ENCODE results near the gene SSBP3.

SSBP3 gene

GRCh38 chr1:54178296-54179070, 227.7 kb downstream of the SSBP3 start:
- no peaks in the 10 kb centered on the region for H3K4me1 ChIP-seq (ENCODE audit: low read length)
- no peak overlapping the region for H3K4me3 ChIP-seq (ENCODE audit: low read length)
- no peaks in the 10 kb centered on the region for H4K20me1 ChIP-seq (ENCODE audit: insufficient read depth, low read length)
- H3K9ac ChIP-seq (ENCODE audit: low read length), result no peak overlapping the region
- H3K79me2 ChIP-seq (ENCODE audit: low read length), result no peaks in the 10 kb centered on the region
- H3K4me2 ChIP-seq (ENCODE audit: low read length), result no peak overlapping the region
- H3K36me3 ChIP-seq (replicated peaks; ENCODE audit: low read depth, low read length), result no peaks in the 10 kb centered on the region
- TF ChIP-seq, protein P1, sequence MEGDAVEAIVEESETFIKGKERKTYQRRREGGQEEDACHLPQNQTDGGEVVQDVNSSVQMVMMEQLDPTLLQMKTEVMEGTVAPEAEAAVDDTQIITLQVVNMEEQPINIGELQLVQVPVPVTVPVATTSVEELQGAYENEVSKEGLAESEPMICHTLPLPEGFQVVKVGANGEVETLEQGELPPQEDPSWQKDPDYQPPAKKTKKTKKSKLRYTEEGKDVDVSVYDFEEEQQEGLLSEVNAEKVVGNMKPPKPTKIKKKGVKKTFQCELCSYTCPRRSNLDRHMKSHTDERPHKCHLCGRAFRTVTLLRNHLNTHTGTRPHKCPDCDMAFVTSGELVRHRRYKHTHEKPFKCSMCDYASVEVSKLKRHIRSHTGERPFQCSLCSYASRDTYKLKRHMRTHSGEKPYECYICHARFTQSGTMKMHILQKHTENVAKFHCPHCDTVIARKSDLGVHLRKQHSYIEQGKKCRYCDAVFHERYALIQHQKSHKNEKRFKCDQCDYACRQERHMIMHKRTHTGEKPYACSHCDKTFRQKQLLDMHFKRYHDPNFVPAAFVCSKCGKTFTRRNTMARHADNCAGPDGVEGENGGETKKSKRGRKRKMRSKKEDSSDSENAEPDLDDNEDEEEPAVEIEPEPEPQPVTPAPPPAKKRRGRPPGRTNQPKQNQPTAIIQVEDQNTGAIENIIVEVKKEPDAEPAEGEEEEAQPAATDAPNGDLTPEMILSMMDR (IDR thresholded peaks at IDR 0.05; ENCODE audit: low read depth, low read length), result no peak
- no peak for TF ChIP-seq EZH2phosphoT487 (IDR thresholded peaks at IDR 0.05; ENCODE audit: low read depth)
- no peak overlapping the region for H2AFZ ChIP-seq (ENCODE audit: low read depth, low read length)
- no peaks in the 10 kb centered on the region for H3K9me3 ChIP-seq (ENCODE audit: insufficient read depth, low read length)
- no peaks in the 10 kb centered on the region for H3K27me3 ChIP-seq (ENCODE audit: low read depth, low read length)
- H3K27ac ChIP-seq (ENCODE audit: low read length), result no peak overlapping the region

GRCh38 chr1:54177726-54178125, 228.5 kb downstream of the SSBP3 start:
- no peak overlapping the region for H3K4me3 ChIP-seq (ENCODE audit: low read length)
- no peaks in the 10 kb centered on the region for H3K36me3 ChIP-seq (replicated peaks; ENCODE audit: low read depth, low read length)
- no peaks in the 10 kb centered on the region for H3K9me3 ChIP-seq (ENCODE audit: insufficient read depth, low read length)
- no peak overlapping the region for H3K27ac ChIP-seq (ENCODE audit: low read length)
- no peaks in the 10 kb centered on the region for H3K79me2 ChIP-seq (ENCODE audit: low read length)
- H3K27me3 ChIP-seq (ENCODE audit: low read depth, low read length), result no peaks in the 10 kb centered on the region
- H3K9ac ChIP-seq (ENCODE audit: low read length), result no peak overlapping the region
- H3K4me1 ChIP-seq (ENCODE audit: low read length), result no peaks in the 10 kb centered on the region
- H2AFZ ChIP-seq (ENCODE audit: low read depth, low read length), result no peak overlapping the region
- H4K20me1 ChIP-seq (ENCODE audit: insufficient read depth, low read length), result no peaks in the 10 kb centered on the region
- H3K4me2 ChIP-seq (ENCODE audit: low read length), result no peak overlapping the region
- no peak for TF ChIP-seq EZH2phosphoT487 (IDR thresholded peaks at IDR 0.05; ENCODE audit: low read depth)
- TF ChIP-seq, protein P1 (IDR thresholded peaks at IDR 0.05; ENCODE audit: low read depth, low read length), result no peak

DNA sequence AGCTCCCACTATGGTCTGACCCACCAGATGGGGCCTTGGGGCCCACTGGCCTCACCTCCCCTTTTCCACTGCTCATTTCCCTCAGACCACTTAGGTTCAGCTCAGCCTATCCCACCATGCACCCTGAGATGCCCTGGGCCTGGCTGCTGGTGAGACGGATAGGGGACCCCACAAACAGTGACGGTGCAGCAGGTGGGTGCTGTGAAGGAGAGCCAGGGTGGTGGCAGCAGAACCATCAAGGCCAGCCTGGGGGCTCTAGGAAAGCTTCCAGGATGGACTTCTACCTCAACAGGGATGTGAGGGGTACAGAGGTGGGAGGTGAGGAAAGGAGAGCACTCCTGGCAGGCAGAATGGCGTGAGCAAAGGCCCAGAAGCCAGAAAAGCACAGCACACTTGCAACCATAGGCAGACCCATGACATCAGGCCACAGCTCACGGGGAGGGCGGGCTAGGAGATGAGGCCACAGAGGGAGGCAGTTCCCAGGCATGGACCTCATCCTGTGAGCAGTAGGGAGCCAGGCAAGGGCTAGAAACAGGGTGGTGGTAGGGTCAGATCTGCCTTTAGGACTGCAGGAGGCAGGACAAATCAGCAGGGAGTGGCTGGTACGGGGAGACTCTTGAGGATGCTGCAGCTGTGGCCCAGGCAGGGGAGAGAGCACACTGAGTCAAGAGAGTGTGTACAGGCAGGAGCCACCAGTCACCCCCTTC, 229.4 kb downstream of the SSBP3 start:
- Histone ChIP-seq H3K4me2 (ENCODE audit: low read length) (no peak overlapping the region), H3K4me3 (ENCODE audit: low read length) (no peak overlapping the region), H3K9me3 (ENCODE audit: insufficient read depth, low read length) (no peaks in the 10 kb centered on the region), H3K79me2 (ENCODE audit: low read length) (no peaks in the 10 kb centered on the region), H3K9ac (ENCODE audit: low read length) (no peak overlapping the region), H3K27ac (ENCODE audit: low read length) (no peak overlapping the region), H4K20me1 (ENCODE audit: insufficient read depth, low read length) (no peaks in the 10 kb centered on the region), H2AFZ (ENCODE audit: low read depth, low read length) (no peak overlapping the region), H3K27me3 (ENCODE audit: low read depth, low read length) (no peaks in the 10 kb centered on the region), H3K36me3 (replicated peaks; ENCODE audit: low read depth, low read length) (no peaks in the 10 kb centered on the region), H3K4me1 (ENCODE audit: low read length) (no peaks in the 10 kb centered on the region)
- TF ChIP-seq, protein P1 (IDR thresholded peaks at IDR 0.05; ENCODE audit: low read depth, low read length), result no peak
- TF ChIP-seq EZH2phosphoT487 (IDR thresholded peaks at IDR 0.05; ENCODE audit: low read depth), result no peak
